ENCODE measurements around the gene PKNOX2. TPM values are rescaled to one million over a fixed set of nuclear protein-coding genes. Genes with fewer than 3 reads are reported as not detected.

PKNOX2 gene
- total RNA-seq, 1 experiment from 2014 or later: 3.7 TPM

DNA sequence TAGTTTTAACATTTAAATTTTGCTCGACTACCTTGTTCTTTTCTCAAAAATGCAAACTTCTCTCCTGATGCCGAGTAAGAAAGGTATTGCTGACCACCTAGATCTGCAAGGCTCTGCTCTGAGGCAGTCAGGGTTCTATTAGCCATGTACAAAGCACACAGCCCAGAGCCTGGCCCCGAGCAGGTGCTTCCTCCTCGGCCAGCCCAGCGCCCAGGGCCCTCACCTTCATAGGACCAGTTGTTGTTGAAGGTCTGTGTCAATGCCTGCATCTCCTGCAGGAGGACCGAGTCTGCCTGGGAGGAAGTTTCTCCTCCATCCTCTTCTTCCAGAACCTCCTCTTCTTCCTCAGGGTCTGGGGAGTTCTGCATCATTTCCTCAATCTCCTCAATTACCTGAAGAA lies 295.7 kb downstream of the PKNOX2 start (continued):
- TF ChIP-seq OVOL2 (CRISPR knock-in tag; IDR thresholded peaks at IDR 0.05; ENCODE audit: borderline replicate concordance) (no peak), FOXP1 (CRISPR knock-in tag; IDR thresholded peaks at IDR 0.05; ENCODE audit: borderline replicate concordance) (no peak), SP1 (CRISPR knock-in tag; conservative IDR thresholded peaks at IDR 0.05) (no peak), GTF2I (CRISPR knock-in tag; conservative IDR thresholded peaks at IDR 0.05) (no peak), TP53 (CRISPR knock-in tag; IDR thresholded peaks at IDR 0.05) (no peak)
- TF ChIP-seq, protein P1, sequence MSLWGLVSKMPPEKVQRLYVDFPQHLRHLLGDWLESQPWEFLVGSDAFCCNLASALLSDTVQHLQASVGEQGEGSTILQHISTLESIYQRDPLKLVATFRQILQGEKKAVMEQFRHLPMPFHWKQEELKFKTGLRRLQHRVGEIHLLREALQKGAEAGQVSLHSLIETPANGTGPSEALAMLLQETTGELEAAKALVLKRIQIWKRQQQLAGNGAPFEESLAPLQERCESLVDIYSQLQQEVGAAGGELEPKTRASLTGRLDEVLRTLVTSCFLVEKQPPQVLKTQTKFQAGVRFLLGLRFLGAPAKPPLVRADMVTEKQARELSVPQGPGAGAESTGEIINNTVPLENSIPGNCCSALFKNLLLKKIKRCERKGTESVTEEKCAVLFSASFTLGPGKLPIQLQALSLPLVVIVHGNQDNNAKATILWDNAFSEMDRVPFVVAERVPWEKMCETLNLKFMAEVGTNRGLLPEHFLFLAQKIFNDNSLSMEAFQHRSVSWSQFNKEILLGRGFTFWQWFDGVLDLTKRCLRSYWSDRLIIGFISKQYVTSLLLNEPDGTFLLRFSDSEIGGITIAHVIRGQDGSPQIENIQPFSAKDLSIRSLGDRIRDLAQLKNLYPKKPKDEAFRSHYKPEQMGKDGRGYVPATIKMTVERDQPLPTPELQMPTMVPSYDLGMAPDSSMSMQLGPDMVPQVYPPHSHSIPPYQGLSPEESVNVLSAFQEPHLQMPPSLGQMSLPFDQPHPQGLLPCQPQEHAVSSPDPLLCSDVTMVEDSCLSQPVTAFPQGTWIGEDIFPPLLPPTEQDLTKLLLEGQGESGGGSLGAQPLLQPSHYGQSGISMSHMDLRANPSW (CRISPR knock-in tag; conservative IDR thresholded peaks at IDR 0.05; ENCODE audit: low read depth): no peak
- TF ChIP-seq, protein P2, sequence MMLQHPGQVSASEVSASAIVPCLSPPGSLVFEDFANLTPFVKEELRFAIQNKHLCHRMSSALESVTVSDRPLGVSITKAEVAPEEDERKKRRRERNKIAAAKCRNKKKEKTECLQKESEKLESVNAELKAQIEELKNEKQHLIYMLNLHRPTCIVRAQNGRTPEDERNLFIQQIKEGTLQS (CRISPR knock-in tag; conservative IDR thresholded peaks at IDR 0.05): no peak
- TF ChIP-seq, protein P3, sequence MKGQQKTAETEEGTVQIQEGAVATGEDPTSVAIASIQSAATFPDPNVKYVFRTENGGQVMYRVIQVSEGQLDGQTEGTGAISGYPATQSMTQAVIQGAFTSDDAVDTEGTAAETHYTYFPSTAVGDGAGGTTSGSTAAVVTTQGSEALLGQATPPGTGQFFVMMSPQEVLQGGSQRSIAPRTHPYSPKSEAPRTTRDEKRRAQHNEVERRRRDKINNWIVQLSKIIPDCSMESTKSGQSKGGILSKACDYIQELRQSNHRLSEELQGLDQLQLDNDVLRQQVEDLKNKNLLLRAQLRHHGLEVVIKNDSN (CRISPR knock-in tag; IDR thresholded peaks at IDR 0.05): no peak

DNA sequence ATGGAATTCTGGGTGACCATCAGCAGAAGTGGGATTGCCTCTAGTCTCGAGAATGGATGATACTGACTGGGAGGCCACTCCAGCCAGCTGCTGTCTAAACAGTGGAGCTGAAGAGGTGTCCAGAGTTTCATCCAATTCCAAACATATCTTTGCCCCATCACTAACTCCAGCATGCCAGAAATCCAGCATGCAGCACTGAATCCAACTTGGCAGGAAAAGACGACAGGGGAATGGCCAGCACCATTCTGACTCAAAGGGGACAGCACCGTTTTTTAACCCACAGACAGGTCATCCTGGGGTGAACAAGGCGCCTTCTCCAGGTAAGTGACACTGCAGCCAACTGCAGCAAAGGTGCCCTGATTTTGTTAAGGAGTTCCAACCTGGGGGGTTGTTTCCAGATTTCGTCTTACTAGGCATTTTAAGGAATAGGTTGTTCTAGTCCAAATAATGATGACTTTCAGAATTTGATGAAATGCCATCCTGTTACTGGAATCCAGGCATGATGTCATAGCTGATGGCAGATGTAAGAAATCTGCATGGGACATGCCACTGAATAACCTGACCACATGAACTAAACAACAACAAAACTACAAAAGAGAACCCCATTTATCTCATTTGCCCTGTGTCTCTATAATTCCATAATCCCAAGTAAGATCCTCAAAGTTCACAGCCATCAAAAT lies 299.2 kb downstream of the PKNOX2 start:
- H3K27ac Mint-ChIP-seq: peak overlapping the region; percentile 30; the same call in 1 of the 2 replicates
- H3K9me3 Mint-ChIP-seq: no peaks in the 10 kb centered on the region
- H3K4me3 Mint-ChIP-seq: no peak overlapping the region
- DNase-seq (ENCODE audit: low spot score): no peak
- H3K4me1 Mint-ChIP-seq: peaks cover 21% of the 10 kb centered on the region
- CTCF ChIA-PET: interaction anchor here (0.5 to 2.9 kb wide), 2 partner anchors 11 to 1214 kb away, joined by 3 to 15 read pairs; no protein-coding TSS in a partner anchor
- POLR2A ChIA-PET: no interaction called here
- H3K27me3 Mint-ChIP-seq (ENCODE audit: low read depth): no peaks in the 10 kb centered on the region
- H3K36me3 Mint-ChIP-seq: no peaks in the 10 kb centered on the region
- no peak for ATAC-seq
- TF ChIP-seq, protein P4, sequence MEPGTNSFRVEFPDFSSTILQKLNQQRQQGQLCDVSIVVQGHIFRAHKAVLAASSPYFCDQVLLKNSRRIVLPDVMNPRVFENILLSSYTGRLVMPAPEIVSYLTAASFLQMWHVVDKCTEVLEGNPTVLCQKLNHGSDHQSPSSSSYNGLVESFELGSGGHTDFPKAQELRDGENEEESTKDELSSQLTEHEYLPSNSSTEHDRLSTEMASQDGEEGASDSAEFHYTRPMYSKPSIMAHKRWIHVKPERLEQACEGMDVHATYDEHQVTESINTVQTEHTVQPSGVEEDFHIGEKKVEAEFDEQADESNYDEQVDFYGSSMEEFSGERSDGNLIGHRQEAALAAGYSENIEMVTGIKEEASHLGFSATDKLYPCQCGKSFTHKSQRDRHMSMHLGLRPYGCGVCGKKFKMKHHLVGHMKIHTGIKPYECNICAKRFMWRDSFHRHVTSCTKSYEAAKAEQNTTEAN (CRISPR knock-in tag; IDR thresholded peaks at IDR 0.05): no peak
- TF ChIP-seq, protein P5, sequence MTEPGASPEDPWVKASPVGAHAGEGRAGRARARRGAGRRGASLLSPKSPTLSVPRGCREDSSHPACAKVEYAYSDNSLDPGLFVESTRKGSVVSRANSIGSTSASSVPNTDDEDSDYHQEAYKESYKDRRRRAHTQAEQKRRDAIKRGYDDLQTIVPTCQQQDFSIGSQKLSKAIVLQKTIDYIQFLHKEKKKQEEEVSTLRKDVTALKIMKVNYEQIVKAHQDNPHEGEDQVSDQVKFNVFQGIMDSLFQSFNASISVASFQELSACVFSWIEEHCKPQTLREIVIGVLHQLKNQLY (CRISPR knock-in tag; IDR thresholded peaks at IDR 0.05): no peak
- TF ChIP-seq, protein P6, sequence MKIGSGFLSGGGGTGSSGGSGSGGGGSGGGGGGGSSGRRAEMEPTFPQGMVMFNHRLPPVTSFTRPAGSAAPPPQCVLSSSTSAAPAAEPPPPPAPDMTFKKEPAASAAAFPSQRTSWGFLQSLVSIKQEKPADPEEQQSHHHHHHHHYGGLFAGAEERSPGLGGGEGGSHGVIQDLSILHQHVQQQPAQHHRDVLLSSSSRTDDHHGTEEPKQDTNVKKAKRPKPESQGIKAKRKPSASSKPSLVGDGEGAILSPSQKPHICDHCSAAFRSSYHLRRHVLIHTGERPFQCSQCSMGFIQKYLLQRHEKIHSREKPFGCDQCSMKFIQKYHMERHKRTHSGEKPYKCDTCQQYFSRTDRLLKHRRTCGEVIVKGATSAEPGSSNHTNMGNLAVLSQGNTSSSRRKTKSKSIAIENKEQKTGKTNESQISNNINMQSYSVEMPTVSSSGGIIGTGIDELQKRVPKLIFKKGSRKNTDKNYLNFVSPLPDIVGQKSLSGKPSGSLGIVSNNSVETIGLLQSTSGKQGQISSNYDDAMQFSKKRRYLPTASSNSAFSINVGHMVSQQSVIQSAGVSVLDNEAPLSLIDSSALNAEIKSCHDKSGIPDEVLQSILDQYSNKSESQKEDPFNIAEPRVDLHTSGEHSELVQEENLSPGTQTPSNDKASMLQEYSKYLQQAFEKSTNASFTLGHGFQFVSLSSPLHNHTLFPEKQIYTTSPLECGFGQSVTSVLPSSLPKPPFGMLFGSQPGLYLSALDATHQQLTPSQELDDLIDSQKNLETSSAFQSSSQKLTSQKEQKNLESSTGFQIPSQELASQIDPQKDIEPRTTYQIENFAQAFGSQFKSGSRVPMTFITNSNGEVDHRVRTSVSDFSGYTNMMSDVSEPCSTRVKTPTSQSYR (CRISPR knock-in tag; IDR thresholded peaks at IDR 0.05): no peak
- TF ChIP-seq ZNF138 (CRISPR knock-in tag; conservative IDR thresholded peaks at IDR 0.05): no peak
- no peak for TF ChIP-seq ZNF396 (CRISPR knock-in tag; IDR thresholded peaks at IDR 0.05; ENCODE audit: borderline replicate concordance)
- TF ChIP-seq, protein P7, sequence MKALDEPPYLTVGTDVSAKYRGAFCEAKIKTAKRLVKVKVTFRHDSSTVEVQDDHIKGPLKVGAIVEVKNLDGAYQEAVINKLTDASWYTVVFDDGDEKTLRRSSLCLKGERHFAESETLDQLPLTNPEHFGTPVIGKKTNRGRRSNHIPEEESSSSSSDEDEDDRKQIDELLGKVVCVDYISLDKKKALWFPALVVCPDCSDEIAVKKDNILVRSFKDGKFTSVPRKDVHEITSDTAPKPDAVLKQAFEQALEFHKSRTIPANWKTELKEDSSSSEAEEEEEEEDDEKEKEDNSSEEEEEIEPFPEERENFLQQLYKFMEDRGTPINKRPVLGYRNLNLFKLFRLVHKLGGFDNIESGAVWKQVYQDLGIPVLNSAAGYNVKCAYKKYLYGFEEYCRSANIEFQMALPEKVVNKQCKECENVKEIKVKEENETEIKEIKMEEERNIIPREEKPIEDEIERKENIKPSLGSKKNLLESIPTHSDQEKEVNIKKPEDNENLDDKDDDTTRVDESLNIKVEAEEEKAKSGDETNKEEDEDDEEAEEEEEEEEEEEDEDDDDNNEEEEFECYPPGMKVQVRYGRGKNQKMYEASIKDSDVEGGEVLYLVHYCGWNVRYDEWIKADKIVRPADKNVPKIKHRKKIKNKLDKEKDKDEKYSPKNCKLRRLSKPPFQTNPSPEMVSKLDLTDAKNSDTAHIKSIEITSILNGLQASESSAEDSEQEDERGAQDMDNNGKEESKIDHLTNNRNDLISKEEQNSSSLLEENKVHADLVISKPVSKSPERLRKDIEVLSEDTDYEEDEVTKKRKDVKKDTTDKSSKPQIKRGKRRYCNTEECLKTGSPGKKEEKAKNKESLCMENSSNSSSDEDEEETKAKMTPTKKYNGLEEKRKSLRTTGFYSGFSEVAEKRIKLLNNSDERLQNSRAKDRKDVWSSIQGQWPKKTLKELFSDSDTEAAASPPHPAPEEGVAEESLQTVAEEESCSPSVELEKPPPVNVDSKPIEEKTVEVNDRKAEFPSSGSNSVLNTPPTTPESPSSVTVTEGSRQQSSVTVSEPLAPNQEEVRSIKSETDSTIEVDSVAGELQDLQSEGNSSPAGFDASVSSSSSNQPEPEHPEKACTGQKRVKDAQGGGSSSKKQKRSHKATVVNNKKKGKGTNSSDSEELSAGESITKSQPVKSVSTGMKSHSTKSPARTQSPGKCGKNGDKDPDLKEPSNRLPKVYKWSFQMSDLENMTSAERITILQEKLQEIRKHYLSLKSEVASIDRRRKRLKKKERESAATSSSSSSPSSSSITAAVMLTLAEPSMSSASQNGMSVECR (CRISPR knock-in tag; IDR thresholded peaks at IDR 0.05; ENCODE audit: borderline replicate concordance): no peak
- no peak for TF ChIP-seq NR3C1 (CRISPR knock-in tag; conservative IDR thresholded peaks at IDR 0.05; ENCODE audit: low read depth)
- no peak for TF ChIP-seq KAT7 (CRISPR knock-in tag; IDR thresholded peaks at IDR 0.05; ENCODE audit: borderline replicate concordance)
- TF ChIP-seq JAZF1 (CRISPR knock-in tag; IDR thresholded peaks at IDR 0.05): no peak
- TF ChIP-seq, protein P8, sequence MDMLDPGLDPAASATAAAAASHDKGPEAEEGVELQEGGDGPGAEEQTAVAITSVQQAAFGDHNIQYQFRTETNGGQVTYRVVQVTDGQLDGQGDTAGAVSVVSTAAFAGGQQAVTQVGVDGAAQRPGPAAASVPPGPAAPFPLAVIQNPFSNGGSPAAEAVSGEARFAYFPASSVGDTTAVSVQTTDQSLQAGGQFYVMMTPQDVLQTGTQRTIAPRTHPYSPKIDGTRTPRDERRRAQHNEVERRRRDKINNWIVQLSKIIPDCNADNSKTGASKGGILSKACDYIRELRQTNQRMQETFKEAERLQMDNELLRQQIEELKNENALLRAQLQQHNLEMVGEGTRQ (CRISPR knock-in tag; IDR thresholded peaks at IDR 0.05): no peak
- TF ChIP-seq, protein P9, sequence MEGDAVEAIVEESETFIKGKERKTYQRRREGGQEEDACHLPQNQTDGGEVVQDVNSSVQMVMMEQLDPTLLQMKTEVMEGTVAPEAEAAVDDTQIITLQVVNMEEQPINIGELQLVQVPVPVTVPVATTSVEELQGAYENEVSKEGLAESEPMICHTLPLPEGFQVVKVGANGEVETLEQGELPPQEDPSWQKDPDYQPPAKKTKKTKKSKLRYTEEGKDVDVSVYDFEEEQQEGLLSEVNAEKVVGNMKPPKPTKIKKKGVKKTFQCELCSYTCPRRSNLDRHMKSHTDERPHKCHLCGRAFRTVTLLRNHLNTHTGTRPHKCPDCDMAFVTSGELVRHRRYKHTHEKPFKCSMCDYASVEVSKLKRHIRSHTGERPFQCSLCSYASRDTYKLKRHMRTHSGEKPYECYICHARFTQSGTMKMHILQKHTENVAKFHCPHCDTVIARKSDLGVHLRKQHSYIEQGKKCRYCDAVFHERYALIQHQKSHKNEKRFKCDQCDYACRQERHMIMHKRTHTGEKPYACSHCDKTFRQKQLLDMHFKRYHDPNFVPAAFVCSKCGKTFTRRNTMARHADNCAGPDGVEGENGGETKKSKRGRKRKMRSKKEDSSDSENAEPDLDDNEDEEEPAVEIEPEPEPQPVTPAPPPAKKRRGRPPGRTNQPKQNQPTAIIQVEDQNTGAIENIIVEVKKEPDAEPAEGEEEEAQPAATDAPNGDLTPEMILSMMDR (IDR thresholded peaks at IDR 0.05): no peak

Data from WTC11 (cell line).